ENCODE data around the gene ZNF280C.
"Not testable (repeated sequence)": the region's sequence is repeated elsewhere in the genome, so short reads cannot be mapped to it uniquely, and the experiment has no call there.

The ZNF280C gene

GRCh38 chrX:130246084-130246483 is 22.6 kb downstream of the ZNF280C start:
- Histone ChIP-seq H3K9me3 (ENCODE audit: low read depth, low read length) (no peaks in the 10 kb centered on the region), H3K27ac (no peak overlapping the region), H3K4me3 (no peak overlapping the region), H3K36me3 (ENCODE audit: insufficient read depth, low read length) (peaks cover 55% of the 10 kb centered on the region), H3K9ac (ENCODE audit: insufficient read length) (no peak overlapping the region)
- TF ChIP-seq FOXP2 (optimal IDR thresholded peaks at IDR 0.05; ENCODE audit: control extremely low read depth, extremely low read length, insufficient read depth), result no peak
- TF ChIP-seq EZH2 (IDR thresholded peaks at IDR 0.05), result no peak
- TF ChIP-seq POLR2AphosphoS5 (IDR thresholded peaks at IDR 0.05; ENCODE audit: borderline replicate concordance, low read depth, low read length), result no peak
- DNase-seq (ENCODE audit: low read depth, low spot score), result no peak

GRCh38 chrX:130245441-130245840 is 23.3 kb downstream of the ZNF280C start:
- H3K27ac ChIP-seq, result no peak overlapping the region
- DNase-seq (ENCODE audit: low read depth, low spot score), result no peak
- no peak overlapping the region for H3K4me3 ChIP-seq
- no peak for TF ChIP-seq FOXP2 (optimal IDR thresholded peaks at IDR 0.05; ENCODE audit: control extremely low read depth, extremely low read length, insufficient read depth)
- TF ChIP-seq POLR2AphosphoS5 (IDR thresholded peaks at IDR 0.05; ENCODE audit: borderline replicate concordance, low read depth, low read length), result no peak
- TF ChIP-seq EZH2 (IDR thresholded peaks at IDR 0.05), result no peak
- no peaks in the 10 kb centered on the region for H3K9me3 ChIP-seq (ENCODE audit: low read depth, low read length)
- no peak overlapping the region for H3K9ac ChIP-seq (ENCODE audit: insufficient read length)
- H3K36me3 ChIP-seq (ENCODE audit: insufficient read depth, low read length), result peaks cover 55% of the 10 kb centered on the region

DNA sequence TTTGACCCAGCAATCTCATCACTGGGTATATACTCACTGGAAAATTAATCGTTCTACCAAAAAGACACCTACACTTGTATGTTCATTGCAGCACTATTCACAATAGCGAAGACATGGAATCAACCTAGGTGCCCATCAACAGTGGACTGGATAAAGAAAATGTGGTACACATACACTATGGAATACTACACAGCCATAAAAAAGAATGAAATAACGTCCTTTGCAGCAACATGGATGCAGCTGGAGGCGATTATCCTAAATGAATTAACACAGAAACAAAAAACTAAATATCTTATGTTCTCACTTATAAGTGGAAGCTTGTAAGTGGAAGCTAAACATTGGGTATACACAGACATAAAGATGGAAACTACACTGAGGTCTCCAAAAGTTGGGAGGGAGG is 37.5 kb downstream of the ZNF280C start:
- not testable (repeated sequence) for H3K9ac ChIP-seq (ENCODE audit: insufficient read length)
- peaks cover 85% of the 10 kb centered on the region for H3K36me3 ChIP-seq (ENCODE audit: insufficient read depth, low read length)

GRCh38 chrX:130228871-130229270 is 39.8 kb downstream of the ZNF280C start:
- H3K9ac ChIP-seq (ENCODE audit: insufficient read length), result no peak overlapping the region
- DNase-seq (ENCODE audit: low read depth, low spot score), result no peak
- no peaks in the 10 kb centered on the region for H3K9me3 ChIP-seq (ENCODE audit: low read depth, low read length)
- no peak for TF ChIP-seq POLR2AphosphoS5 (IDR thresholded peaks at IDR 0.05; ENCODE audit: borderline replicate concordance, low read depth, low read length)
- H3K36me3 ChIP-seq (ENCODE audit: insufficient read depth, low read length), result peaks cover 88% of the 10 kb centered on the region
- H3K27ac ChIP-seq, result no peak overlapping the region
- H3K4me3 ChIP-seq, result no peak overlapping the region

More for the DNA sequence above, 37.5 kb downstream of the ZNF280C start:
- not testable (repeated sequence) for H3K27ac ChIP-seq; H3K4me3 ChIP-seq; H3K9me3 ChIP-seq (ENCODE audit: low read depth, low read length); DNase-seq (ENCODE audit: low read depth, low spot score)

DNA sequence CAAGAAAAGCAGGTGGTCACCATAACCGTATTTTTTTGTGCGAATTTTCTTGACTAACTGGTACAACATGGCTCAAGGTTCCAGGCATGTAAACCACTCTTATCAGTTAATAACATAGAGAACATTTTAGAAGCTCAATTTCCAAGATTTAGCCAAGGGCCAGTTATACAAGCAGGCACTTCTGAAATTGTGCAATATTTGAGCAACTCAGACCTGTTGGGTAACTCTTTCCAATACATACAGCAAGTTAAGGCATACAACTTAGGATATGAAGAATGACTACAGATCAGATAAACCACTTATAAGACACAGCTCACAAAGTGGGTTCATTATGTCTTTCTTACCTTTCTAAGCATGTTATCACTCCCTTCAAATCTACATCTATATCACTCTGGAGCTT is 43.9 kb downstream of the ZNF280C start:
- H3K9ac ChIP-seq (ENCODE audit: insufficient read length), result no peak overlapping the region
- DNase-seq (ENCODE audit: low read depth, low spot score), result no peak
- no peak for TF ChIP-seq FOXP2 (optimal IDR thresholded peaks at IDR 0.05; ENCODE audit: control extremely low read depth, extremely low read length, insufficient read depth)
- no peak for TF ChIP-seq POLR2AphosphoS5 (IDR thresholded peaks at IDR 0.05; ENCODE audit: borderline replicate concordance, low read depth, low read length)
- TF ChIP-seq EZH2 (IDR thresholded peaks at IDR 0.05), result no peak
- H3K9me3 ChIP-seq (ENCODE audit: low read depth, low read length), result no peaks in the 10 kb centered on the region
- no peak overlapping the region for H3K27ac ChIP-seq
- peaks cover 72% of the 10 kb centered on the region for H3K36me3 ChIP-seq (ENCODE audit: insufficient read depth, low read length)
- H3K4me3 ChIP-seq, result no peak overlapping the region

- peaks cover 87% of the 10 kb centered on the region for H3K36me3 ChIP-seq (ENCODE audit: insufficient read depth, low read length)
- H3K4me3 ChIP-seq, result no peak overlapping the region
- H3K27ac ChIP-seq, result no peak overlapping the region; the same call in 1 of the 2 replicates
- H3K9ac ChIP-seq (ENCODE audit: insufficient read length), result no peak overlapping the region
- no peaks in the 10 kb centered on the region for H3K9me3 ChIP-seq (ENCODE audit: low read depth, low read length)
- TF ChIP-seq EZH2 (IDR thresholded peaks at IDR 0.05) (no peak), POLR2AphosphoS5 (IDR thresholded peaks at IDR 0.05; ENCODE audit: borderline replicate concordance, low read depth, low read length) (no peak), FOXP2 (optimal IDR thresholded peaks at IDR 0.05; ENCODE audit: control extremely low read depth, extremely low read length, insufficient read depth) (no peak)
- DNase-seq (ENCODE audit: low read depth, low spot score), result no peak
These were observed 52.4 kb downstream of the ZNF280C start for GRCh38 chrX:130216320-130216719.

GRCh38 chrX:130213376-130213775 is 55.3 kb downstream of the ZNF280C start:
- TF ChIP-seq FOXP2 (optimal IDR thresholded peaks at IDR 0.05; ENCODE audit: control extremely low read depth, extremely low read length, insufficient read depth) (no peak), POLR2AphosphoS5 (IDR thresholded peaks at IDR 0.05; ENCODE audit: borderline replicate concordance, low read depth, low read length) (no peak), EZH2 (IDR thresholded peaks at IDR 0.05) (no peak)
- no peak overlapping the region for H3K27ac ChIP-seq
- no peak overlapping the region for H3K4me3 ChIP-seq
- DNase-seq (ENCODE audit: low read depth, low spot score), result no peak
- no peak overlapping the region for H3K9ac ChIP-seq (ENCODE audit: insufficient read length)
- H3K36me3 ChIP-seq (ENCODE audit: insufficient read depth, low read length), result peaks cover 90% of the 10 kb centered on the region
- no peaks in the 10 kb centered on the region for H3K9me3 ChIP-seq (ENCODE audit: low read depth, low read length)

DNA sequence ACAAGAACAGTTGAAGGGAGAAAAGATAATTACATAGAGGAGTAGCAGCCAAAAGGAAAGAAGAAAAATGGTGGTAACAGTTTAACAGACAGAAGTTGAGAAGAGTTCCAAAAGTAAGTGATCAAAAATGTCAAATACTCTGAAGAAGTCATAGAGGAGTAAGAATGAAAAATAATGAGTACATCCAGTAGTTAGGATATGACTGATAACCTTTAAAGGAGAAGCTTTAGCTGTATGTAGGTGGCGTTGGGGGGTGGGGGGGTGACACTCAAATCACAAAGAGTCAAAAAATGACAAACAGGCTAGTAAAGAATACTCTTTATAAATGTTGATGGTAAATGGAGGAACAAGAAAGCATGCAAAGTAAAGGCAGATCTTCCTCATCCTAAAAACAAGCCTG is 56.3 kb downstream of the ZNF280C start:
- no peaks in the 10 kb centered on the region for H3K9me3 ChIP-seq (ENCODE audit: low read depth, low read length)
- H3K27ac ChIP-seq, result no peak overlapping the region
- H3K4me3 ChIP-seq, result no peak overlapping the region
- DNase-seq (ENCODE audit: low read depth, low spot score), result no peak
- TF ChIP-seq EZH2 (IDR thresholded peaks at IDR 0.05), result no peak
- TF ChIP-seq POLR2AphosphoS5 (IDR thresholded peaks at IDR 0.05; ENCODE audit: borderline replicate concordance, low read depth, low read length), result no peak
- TF ChIP-seq FOXP2 (optimal IDR thresholded peaks at IDR 0.05; ENCODE audit: control extremely low read depth, extremely low read length, insufficient read depth), result no peak
- no peak overlapping the region for H3K9ac ChIP-seq (ENCODE audit: insufficient read length)
- H3K36me3 ChIP-seq (ENCODE audit: insufficient read depth, low read length), result peaks cover 82% of the 10 kb centered on the region

DNA sequence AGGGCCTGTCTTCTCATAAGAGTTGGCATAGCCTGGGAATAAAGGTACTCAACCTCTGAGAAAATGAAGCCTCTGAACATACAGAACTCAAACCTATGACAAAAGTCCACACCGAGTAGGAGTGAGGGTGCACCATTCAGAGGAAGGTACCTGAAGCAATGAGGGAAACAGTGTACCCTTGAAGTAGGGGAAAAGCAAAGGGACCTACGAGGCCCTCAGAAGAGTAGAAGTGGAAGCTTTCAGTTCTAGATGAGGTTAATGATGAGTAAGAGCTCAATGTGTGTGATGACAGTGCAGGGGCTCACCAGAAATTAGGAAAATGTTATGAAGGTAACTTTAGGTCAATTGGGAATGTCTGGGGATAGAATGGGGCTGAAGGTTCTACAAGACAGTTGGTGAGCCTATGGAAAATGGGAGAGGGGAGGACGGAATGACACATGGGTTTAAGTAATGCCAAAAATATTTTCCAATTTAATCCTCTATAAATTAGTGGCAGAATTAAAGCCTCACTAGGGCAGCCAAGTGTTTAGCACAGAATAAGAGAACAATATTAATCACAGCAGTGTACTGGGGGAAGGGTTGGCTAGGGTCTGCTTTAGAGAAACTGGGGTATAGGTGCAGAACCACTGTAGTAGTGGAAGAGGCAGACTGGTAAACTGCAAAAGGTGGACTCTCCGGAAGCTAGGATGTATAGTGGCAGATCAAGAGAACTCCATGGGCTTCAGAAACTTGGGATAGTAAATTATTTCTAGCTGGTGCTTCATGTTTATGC is 57.1 kb downstream of the ZNF280C start:
- Histone ChIP-seq H3K36me3 (ENCODE audit: insufficient read depth, low read length) (peaks cover 80% of the 10 kb centered on the region), H3K27ac (no peak overlapping the region), H3K9ac (ENCODE audit: insufficient read length) (no peak overlapping the region), H3K4me3 (no peak overlapping the region), H3K9me3 (ENCODE audit: low read depth, low read length) (no peaks in the 10 kb centered on the region)
- no peak for TF ChIP-seq EZH2 (IDR thresholded peaks at IDR 0.05)
- no peak for TF ChIP-seq POLR2AphosphoS5 (IDR thresholded peaks at IDR 0.05; ENCODE audit: borderline replicate concordance, low read depth, low read length)
- no peak for DNase-seq (ENCODE audit: low read depth, low spot score)

Measured in SK-N-MC (cell line).